Measurements from ENCODE around the gene AATK.

- TF ChIP-seq CTCF (IDR thresholded peaks at IDR 0.05) (no peak), POLR2A (IDR thresholded peaks at IDR 0.05) (no peak)
These were observed 7.7 kb upstream of the AATK start for GRCh38 chr17:81173762-81174155.
